ENCODE data around the gene OGA.

- no peak for TF ChIP-seq GATA2 (IDR thresholded peaks at IDR 0.05; ENCODE audit: low read depth, low read length)
- no peak for TF ChIP-seq GATA3 (IDR thresholded peaks at IDR 0.05; ENCODE audit: low read depth, low read length)
Observed at GRCh38 chr10:101858723-101859500, 40.7 kb upstream of the OGA start.

All from SH-SY5Y (cell line).